Cardiac fibroblast (primary cell): ENCODE data around the gene BEND7.

Experiments used
- DNase-seq, 2 donors: peaks; one replicate each; pipeline versions ENCODE4 v3.0.0 to v3.0.0-alpha.2; 2010; ENCODE audit warnings: low read depth in 2 of 2
- H3K4me3 ChIP-seq, 2 donors: replicated peaks in 1 of 2; 1 replicate in 1 of 2; 2 replicates in 1 of 2; pipeline ENCODE4 v1.5.1; 2011; ENCODE audit warnings: low read depth in 2 of 2, low read length in 2 of 2, mild to moderate bottlenecking in 2 of 2, moderate library complexity in 1 of 2
- TF ChIP-seq, protein P1 (sequence below): IDR thresholded peaks from one replicate; pipeline ENCODE4 v1.5.1; 2011; ENCODE audit warnings: low read depth, mild to moderate bottlenecking, low read length, inconsistent platforms

The BEND7 gene

DNA sequence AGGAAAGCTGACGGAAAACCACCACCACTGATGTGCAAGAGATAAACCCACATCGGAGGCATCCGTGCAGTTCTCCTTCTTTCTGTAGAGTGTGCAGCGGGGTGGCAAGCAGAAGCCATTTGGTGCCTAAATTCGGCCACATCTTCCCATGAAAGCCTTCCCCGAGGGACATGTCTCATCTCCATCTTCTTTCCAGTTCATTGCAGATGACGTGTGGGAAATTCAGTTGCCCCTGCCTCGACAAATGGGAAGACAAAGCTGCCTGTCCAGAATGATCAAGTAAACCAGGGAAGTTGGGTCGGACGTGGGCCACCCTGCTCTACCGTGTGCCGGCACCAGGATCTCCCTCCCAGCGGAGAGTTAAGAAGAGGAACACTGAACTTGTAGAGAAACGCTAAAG, 14.5 kb downstream of the BEND7 start:
- TF ChIP-seq, protein P1, sequence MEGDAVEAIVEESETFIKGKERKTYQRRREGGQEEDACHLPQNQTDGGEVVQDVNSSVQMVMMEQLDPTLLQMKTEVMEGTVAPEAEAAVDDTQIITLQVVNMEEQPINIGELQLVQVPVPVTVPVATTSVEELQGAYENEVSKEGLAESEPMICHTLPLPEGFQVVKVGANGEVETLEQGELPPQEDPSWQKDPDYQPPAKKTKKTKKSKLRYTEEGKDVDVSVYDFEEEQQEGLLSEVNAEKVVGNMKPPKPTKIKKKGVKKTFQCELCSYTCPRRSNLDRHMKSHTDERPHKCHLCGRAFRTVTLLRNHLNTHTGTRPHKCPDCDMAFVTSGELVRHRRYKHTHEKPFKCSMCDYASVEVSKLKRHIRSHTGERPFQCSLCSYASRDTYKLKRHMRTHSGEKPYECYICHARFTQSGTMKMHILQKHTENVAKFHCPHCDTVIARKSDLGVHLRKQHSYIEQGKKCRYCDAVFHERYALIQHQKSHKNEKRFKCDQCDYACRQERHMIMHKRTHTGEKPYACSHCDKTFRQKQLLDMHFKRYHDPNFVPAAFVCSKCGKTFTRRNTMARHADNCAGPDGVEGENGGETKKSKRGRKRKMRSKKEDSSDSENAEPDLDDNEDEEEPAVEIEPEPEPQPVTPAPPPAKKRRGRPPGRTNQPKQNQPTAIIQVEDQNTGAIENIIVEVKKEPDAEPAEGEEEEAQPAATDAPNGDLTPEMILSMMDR: no peak
- H3K4me3 ChIP-seq: no peak overlapping the region
- DNase-seq: no peak

DNA sequence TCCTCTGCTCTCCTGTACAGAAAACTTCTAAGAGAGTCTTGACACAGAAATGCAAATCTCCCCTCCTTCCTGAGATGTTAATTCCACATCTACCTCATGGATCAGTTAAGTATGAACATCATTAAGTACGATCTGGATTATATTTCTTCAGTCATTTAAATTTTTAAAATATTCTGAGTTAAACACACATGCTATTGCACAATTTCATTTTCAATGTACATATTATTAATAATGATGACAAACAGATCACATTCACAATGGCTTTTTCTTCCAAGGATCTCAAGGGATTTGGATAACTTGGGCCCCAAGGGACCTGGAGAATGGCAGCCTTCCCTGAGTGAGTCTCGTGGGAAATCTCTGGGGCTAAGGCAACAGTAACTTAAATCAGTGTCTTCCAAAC, 16.2 kb downstream of the BEND7 start:
- TF ChIP-seq, protein P1: no peak
- H3K4me3 ChIP-seq: no peak overlapping the region
- DNase-seq: no peak

DNA sequence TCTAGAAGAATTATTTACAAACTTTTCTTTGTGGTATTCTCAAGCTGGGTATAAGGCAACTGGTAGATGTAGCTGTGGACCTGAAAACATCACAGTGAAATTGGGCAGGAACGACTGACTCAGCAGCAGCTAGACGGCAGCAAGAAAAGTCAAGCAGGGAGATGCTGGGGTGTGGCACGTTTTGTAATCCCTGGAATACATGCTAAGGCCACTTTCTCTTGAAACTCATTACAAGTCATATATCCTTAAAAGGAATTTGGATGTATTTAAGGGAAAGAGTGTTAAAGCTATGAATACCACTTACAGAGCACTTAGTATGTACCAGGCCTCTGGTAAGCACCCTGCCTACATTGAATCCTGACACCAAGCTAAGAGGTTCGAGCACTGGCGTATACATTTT, 17.4 kb downstream of the BEND7 start:
- TF ChIP-seq, protein P1: no peak
- no peak for DNase-seq
- no peak overlapping the region for H3K4me3 ChIP-seq

DNA sequence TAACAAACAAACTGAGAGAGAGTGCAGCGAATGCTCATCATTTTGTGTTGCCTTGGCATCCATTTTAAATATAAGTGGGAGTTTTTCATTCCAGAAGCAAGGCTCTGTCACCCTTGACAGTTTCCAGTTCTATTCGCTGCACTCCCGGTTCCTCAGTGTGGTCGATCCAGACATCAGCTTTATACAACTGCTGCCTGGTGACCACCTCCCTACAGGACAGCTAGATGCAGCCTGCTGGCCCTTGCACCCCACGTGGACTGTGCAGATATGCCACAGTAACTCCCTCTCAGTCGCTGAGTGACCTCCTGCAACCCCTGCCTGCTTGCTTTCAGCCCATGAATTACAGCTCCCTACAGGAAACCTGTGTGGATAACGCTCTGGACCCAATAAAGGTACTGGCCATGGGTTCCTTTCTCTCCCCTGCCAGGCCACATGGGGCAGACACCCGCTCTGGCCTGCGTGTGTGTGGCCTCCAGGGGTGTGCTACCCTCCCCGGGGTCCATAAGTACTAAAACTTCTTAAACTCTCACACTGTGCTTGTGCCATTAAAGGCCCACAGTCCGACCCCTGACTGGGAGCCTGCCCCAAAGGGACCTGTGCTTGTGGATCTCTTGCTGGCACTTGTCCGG, 23.6 kb downstream of the BEND7 start:
- TF ChIP-seq, protein P1: no peak
- no peak for DNase-seq
- H3K4me3 ChIP-seq: no peak overlapping the region

DNA sequence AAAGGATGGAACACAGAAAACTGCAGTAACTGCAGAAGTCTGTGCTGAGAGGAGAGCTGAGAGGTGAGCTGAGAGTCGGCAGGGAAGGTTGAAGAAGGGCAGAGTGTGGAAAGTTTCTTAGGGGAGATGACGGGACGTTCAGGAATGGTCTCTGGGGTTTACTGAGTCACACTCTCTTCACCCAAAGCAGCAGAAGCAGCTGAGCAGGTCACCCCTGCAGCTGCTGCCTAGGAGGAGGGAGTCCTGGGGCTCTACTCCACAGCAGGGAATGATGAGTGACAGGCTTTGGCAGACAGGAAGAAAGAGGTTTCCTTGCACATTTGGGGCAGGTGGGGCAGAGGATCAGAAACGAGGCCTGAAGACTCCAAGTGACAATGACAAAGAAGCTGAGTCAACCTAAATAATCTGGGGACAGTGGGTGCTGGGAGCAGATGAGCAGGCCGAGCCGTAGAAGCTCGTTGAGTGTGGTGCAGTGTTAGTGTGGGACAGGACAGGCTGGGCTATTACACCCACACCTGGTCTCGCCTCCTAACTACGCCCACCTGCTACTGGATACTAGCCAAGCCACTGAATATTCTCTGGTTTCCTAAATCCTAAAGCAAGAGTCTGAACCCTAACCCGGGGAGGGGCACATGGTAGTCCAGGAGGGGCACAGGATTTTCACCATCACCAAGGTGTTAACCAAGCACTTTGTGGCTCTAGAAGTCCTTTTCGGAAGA, 24.9 kb downstream of the BEND7 start:
- DNase-seq: peak; percentile 4 to 62
- no peak overlapping the region for H3K4me3 ChIP-seq

DNA sequence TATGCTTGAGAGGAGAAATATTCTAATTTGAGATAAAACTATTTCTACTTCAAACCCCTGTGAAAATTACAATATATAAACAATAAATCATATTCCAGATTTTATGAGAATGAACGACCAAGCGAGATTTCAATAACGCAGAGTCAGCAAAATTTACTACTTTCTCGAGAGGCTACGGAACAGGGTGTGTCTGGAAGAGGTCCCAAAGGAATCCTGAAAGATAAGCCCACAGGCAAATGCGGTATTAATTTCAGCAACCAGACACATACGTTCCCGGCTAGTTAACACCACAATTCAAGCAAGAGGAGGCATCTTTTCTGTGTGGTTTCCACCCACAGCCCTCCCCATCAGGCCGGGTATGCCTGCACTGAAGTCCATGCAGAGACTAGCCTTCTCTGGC, 26.4 kb downstream of the BEND7 start:
- H3K4me3 ChIP-seq: no peak overlapping the region
- TF ChIP-seq, protein P1: no peak
- no peak for DNase-seq

More for the DNA sequence above, 24.9 kb downstream of the BEND7 start:
- TF ChIP-seq, protein P1: no peak

DNA sequence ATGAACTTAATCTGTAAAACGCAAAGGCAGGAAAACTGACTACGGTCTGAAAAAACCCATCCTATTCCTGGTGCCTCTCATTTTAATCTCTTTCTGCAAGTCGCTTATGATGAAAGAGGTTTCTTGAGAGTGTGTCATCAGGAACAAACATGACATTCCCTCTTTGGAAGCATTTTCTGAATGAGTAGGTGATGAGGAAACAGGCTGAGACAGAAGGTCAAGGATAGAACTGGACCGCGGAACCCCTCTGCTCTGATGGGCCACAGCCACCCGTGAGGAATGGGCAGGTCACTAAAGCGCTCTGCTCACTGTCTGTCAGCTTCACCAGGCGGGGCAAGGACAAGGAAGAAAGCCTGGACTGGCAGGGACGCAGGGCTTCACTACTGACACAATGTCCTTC, 28.6 kb downstream of the BEND7 start:
- peak in 1 of 2 donors; percentile 5 for DNase-seq
- no peak overlapping the region for H3K4me3 ChIP-seq
- TF ChIP-seq, protein P1: no peak
